ENCODE results near the gene KAT7.

The KAT7 gene

DNA sequence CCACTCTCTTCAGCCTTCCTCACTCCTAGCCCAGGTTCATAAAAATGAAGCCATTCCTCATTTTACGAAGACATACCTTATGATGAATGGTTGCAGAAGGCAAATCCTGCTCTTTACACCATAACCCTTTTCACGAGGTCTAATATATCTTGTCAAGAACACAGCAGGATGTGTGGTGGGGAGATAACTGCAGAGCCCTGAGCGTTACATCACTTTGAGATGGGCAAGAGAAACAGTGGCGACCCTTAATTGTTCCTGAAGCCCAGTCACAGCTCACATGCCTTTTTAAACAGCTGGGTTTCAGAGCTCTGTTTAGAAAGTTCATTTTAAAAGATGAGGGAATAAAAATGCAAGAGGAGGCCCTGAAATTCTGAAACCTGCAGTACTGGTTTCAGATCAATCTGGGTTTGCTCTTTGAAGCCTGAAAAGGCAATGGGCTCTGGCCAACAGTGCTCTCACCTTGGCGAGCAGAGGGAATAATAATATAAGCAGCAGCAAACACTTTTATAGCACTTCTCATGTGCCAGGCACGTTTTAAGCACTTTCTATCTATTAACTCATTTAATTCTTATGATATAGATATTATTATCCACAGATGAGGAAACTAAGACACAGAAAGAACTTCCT lies 27.4 kb upstream of the KAT7 start:
- DNase-seq, result no peak

- DNase-seq, result no peak
These were observed 26.1 kb upstream of the KAT7 start for GRCh38 chr17:49762151-49762941.

DNA sequence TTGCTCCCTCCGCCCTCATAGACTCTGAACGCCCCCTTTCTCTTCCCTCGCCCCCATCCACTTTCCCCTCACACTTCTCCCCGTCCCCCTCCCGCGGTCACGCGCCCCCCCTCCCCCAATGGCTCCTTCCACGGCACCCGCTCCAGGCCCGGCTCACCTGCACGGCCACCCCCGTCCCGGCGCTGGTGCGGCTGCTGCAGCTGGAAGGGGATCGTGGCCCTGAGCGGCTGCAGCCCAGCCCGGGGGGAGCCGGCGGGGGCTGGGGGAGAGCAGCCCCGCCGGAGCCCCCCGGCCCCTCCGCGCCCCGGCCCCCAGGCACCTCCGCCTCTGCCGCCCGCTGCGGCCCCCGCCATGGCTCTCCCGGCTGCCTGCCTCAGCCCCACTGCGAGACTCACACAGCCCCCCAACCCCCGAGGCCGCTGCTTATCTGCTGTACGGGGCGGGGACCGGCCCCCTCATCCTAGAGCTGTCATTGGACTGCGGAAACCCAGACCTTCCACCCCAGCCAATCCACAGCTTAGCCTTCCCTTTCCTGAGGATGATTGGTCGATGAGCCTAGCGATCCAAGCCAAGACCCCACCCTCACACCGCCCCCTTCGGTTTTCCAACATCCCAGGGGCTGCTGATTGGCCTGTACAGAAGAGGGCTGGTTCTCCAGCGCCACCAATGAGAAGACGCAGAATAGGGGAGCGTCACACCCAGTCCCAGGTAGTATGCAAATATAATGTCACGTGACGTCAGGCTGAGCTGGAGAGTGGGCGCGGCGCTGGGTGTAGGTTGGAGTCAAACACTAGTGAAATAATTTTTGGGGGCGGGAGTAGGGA lies 24.5 kb upstream of the KAT7 start, which contains the start of gene FAM117A:
FAM117A (minus strand) TSS at position 397 of the 824 bp plus-strand sequence; CDS start at position 353, 44 bp downstream.
- peak; percentile 98 for DNase-seq

GRCh38 chr17:49764559-49765180 lies 23.8 kb upstream of the KAT7 start:
- peak; percentile 50 for DNase-seq

DNA sequence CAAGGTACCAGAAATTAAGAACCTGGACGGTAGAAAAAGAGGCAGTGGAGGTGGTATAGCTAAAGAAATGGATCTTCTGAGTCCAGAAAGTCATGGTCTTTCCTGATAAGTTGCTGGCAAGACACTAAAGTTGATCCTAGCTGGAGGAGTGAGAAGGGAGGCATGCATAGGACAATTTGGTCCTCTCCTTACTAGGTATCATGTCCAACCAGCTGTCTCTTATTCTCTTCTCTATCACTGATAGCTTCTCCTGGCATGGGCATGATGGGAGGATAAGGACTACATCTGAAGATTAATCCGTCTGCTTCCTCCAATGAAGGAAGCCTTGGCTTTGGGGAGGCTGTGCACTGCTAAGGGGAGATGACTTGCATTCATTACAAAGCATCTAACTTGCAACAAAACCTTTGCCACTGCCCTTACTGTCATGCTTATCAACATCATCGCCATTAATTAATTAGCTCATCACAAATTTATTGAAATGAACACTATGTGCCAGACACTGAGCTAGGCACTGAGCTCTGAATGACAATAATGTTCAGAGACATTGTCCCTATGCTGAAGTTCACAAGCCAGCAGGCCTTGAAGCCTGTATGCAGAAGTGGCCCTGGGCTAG lies 21.5 kb upstream of the KAT7 start:
- DNase-seq, result no peak

DNA sequence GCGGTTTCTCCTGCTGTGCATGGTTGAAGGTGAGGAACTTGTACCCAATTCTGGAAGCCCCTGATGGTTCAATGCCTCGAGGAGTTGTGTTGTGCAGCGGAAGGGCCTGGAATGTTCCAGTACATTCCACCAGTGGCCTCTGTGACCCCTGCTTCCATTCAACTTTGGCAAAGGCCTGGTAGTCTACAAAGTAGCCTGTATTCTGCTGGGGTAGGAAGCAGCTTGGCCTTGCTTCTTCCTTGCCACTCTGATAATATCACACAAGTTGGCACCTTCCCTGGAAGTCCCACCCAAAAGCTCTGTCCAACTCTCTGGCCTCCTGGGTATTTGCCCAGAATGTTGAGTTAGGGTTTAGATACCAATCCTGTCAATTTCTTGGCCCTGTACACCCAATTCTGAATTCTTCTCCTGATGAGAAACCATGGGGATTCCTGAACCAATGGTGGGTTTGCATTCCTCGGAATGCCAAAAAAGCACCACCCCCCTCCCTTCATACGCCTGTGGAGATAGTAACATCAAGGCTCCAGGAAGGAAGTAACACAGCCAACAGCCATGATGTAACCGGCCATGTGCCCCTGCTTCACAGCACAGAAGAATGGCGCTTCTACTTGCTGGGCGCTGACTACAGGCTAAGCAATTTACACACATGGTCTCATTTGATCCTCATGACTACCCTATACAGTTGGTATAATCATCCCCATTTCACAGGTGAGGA lies 12.8 kb upstream of the KAT7 start:
- DNase-seq, result no peak

DNA sequence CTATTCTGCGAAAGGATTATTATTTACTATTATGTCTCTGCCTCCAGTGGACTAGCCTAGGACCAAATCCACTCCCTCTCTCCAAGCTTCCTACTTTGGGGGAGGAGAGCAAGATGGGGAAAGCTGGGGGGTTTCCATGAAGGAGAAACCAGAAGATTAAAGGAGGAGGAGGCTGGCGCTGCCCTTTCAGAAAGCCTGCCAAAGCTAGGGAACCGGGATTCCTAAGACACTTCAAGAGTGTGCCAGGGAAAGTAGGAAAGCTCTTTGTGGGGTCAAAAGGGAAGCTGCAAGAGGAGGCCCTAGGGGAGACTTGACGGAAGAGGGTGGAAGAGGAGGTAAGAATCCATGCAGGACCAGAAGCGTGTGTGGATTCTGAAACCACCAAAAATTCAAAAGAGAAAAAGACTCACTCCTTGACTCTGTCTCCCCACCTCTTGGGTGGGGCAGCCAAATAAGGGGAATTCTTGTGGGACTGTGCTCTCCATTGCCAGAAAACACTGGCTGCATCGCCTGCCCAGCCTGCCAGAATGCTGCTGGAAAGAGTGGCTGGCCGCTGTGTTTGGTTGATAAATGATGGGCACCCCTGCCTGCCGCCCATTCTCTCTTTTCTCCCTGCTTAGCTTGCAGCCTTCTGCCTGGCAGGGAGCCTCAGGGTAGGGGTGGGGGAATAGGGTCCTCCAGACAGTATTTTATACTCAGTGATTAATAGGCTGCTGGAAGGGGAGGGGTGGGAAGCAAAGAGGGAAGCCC lies 11.8 kb upstream of the KAT7 start:
- no peak for DNase-seq

GRCh38 chr17:49777563-49777962 lies 10.9 kb upstream of the KAT7 start:
- no peak for DNase-seq

GRCh38 chr17:49779156-49779738 lies 9.2 kb upstream of the KAT7 start:
- DNase-seq, result no peak

GRCh38 chr17:49779739-49780231 lies 8.7 kb upstream of the KAT7 start:
- no peak for DNase-seq

DNA sequence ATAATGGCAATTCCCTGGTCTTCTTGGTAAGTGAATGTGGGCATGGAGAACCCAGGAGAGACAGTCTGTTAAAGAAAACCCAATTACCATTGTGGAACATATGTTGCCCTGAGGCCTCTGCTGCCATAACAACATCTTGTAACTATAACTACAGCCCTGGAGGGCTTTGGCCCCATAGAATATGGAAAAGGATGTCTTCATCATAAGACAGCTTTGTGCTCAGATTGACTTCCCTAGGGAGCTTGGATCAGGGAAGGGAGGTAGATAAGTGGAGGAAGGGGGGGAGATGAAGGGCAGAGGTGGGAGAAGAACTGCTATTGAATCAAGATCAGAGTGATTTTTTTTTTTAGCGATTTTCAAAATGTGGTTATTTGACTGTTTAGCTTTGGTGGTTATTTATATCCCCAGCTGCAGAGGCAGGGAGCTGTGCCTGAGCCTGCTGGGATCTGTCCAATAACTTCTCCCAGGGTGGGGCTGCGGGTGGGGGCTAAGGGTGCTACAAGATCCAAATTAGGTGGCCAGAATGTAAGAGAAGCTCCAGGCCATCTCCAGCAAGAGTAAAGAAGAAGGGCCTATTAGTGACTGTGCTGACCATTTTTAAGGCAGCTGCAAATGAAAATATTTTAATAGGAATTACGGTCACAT lies 5.3 kb upstream of the KAT7 start:
- no peak for DNase-seq

- no peak for DNase-seq
These were observed 4.7 kb upstream of the KAT7 start for GRCh38 chr17:49783791-49784190.

DNA sequence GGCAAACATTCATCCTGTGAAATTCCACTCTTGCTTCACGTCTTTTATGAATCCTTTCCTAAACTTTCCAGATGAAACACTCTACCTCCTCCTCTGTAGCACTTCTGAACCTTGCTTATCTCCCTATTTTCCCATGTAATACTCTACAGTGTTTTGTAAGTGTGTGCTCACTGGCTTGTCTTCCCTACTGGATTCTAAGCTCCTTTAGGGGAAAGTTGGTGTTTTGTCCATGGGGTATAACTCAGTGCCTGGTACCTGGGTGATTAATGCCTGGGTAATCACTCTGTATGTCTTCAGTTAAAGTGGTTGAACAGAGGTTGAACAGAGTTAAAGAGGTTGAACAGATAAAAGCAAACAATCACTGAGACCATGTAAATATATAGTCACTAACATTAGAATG lies 3.8 kb upstream of the KAT7 start:
- no peak for DNase-seq

GRCh38 chr17:49787884-49788477 lies 500 bp upstream of the KAT7 start:
- no peak for DNase-seq

DNA sequence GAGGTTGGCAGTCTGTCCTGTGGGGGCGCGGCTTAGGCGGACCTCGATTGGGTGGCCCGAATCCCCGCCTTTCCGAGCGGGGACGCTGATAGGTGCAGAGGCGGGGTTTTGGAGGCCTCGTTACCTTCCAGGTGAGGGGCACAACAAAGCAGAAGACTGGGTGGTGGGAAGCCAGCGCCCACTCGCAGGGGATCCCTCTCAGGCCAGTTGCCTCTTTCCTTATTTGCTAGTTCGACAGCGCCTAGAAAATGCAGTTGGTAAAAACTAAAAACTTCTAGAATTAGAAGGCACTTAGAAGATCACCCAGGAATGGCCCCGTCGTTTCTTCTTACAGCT lies 730 bp downstream of the KAT7 start:
- DNase-seq, result no peak

DNA sequence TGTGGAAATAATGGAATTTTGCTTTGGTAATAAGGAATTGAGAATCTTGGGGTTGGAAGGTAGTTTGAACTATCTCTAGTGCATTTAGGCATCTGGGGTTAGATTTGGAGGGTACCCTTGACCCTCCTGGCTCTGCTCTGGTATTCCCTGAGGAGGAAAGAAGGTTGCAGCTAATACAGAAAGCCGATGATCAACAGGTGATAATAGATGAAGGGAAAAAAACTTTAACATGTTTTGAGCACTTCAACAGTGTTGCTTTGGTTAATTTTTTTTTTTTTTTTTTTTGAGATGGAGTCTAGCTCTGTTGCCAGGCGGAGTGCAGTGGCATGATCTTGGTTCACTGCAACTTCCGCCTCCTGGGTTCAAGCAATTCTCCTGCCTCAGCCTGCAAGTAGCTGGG lies 4.8 kb downstream of the KAT7 start:
- DNase-seq, result no peak

DNA sequence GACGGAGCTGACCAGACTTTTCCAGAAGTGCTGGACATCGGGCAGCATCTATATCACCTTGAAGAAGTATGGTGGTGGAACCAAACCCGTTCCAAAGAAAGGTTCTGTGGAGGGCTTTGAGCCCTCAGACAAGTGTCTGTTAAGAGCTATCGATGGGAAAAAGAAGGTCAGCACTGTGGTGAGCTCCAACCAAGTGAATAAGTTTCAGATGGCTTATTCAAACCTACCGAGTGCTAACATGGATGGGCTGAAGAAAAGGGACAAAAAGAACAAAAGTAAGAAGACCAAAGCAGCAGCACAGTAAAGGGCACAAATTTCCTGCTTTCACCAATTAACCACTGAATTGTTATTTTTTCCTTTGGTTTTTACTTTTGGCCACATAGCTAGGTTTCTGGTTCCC lies 6.9 kb downstream of the KAT7 start:
- DNase-seq, result no peak

- DNase-seq, result no peak
These were observed 9.7 kb downstream of the KAT7 start for GRCh38 chr17:49798182-49798581.

DNA sequence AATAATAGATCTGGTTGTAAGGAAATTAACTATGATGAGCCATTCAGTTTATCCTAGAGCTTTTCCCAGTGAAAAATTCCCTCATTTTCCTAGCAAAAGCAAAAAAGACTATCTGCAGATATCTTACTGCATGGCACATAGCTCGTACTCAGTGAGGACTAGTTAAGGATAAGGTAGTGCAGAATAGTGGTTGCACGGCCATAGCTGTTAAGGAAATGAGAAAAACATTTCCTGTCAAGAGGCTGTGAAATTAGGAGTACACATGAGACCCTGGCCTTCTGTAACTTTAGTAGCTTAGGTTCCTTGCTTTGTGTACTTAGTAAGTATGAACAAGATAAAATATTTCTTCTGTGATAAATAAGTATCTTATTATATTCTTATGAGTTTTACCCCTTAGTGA lies 10.3 kb downstream of the KAT7 start:
- no peak for DNase-seq

- no peak for DNase-seq
These were observed 20.6 kb downstream of the KAT7 start for GRCh38 chr17:49809056-49809455.

Measured in NCI-H1048 (cell line).